D721Med (cell line): ENCODE results near the gene UBE4B.

Experiments used
- DNase-seq: peaks from one replicate; pipeline ENCODE4 v3.0.0; 2011; ENCODE audit warnings: low spot score; ENCODE audit not compliant: insufficient read length
- FAIRE-seq: peaks from 2 replicates; lab custom pipeline; 2011; peaks lifted over from hg19 to GRCh38; lab: Jason Lieb, UNC
- TF ChIP-seq, protein P1 (sequence below): IDR thresholded peaks from 2 replicates; pipeline ENCODE4 v1.5.1; 2012; ENCODE audit warnings: mild to moderate bottlenecking, control low read depth; ENCODE audit not compliant: insufficient read depth; ENCODE audit errors: missing control alignments

The UBE4B gene

DNA sequence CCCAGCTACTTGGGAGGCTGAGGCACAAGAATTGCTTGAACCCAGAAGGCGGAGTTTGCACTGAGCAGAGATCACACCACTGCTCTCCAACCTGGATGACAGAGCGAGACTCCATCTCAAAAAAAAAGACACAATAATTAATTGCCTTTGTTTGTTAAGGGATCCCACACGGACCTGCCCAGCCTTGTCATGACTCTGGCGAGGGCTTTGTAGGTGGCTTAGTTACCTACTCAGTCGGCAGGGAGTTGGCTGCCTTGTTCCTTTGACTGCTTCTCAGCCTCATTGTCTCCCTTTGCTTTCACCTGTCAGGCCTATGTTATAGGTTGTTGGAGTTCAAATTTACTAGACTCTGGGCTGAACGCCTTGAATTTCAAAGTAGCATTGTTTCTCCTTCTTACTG lies 82.0 kb downstream of the UBE4B start:
- DNase-seq: no peak
- no peak for FAIRE-seq
- TF ChIP-seq, protein P1, sequence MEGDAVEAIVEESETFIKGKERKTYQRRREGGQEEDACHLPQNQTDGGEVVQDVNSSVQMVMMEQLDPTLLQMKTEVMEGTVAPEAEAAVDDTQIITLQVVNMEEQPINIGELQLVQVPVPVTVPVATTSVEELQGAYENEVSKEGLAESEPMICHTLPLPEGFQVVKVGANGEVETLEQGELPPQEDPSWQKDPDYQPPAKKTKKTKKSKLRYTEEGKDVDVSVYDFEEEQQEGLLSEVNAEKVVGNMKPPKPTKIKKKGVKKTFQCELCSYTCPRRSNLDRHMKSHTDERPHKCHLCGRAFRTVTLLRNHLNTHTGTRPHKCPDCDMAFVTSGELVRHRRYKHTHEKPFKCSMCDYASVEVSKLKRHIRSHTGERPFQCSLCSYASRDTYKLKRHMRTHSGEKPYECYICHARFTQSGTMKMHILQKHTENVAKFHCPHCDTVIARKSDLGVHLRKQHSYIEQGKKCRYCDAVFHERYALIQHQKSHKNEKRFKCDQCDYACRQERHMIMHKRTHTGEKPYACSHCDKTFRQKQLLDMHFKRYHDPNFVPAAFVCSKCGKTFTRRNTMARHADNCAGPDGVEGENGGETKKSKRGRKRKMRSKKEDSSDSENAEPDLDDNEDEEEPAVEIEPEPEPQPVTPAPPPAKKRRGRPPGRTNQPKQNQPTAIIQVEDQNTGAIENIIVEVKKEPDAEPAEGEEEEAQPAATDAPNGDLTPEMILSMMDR: no peak

DNA sequence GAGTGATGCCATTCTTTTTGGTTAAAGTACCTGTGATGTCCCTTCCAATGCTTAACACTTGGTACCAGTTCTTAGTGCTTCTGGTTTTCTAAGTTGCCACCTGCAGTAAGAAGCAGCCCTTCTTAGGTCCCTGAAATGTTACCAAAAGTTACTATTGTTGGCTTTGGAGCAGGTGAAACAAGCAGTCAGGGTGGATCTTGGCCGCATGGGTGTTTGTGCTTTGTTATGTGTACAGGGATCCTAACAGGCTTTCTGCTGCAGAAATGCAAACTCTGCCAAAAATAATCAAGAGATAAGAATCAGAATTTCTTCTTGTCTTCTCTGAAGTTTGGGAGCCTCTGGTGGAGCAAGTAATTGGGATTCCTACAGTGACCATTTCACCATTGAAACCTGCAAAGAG lies 84.4 kb downstream of the UBE4B start:
- TF ChIP-seq, protein P1: no peak
- no peak for DNase-seq
- no peak for FAIRE-seq

DNA sequence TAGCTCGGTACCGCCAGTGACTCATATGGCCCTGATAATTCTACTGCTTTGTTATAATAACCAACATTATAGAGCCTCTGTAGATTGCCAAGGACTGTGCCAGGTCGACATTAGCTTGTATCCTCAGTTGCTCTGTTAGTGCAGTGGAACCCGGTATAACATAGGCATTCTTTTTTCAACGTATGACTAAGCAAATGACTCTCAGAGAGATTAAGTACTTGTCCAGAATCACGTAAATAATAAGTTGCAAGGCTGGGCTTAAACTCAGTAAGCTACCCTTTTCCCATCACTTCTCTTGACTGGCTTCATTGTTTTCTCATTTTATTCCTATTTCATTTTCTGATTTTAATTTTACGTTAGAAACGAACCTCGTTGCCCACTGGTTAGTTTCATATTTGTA lies 85.1 kb downstream of the UBE4B start:
- TF ChIP-seq, protein P1: no peak
- DNase-seq: no peak
- no peak for FAIRE-seq

DNA sequence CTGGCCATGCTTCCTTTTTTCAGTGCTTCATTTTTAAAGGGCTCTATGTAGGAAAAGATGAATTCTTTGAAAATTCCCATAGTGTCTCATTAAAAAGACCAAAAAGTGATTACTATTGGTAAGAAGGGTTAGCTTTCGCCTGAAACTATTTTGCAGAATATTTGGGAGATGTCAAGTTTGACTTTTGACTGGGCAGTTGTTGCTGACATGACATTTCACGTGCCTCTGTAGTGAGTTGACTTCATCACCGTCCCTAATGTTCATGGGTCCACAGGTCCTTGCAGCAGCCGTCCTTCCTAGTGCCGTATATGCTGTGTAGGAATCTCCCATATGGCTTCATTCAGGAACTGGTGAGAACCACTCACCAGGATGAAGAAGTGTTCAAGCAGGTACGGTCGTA lies 88.9 kb downstream of the UBE4B start:
- TF ChIP-seq, protein P1: no peak
- FAIRE-seq (no peak), DNase-seq (no peak)

DNA sequence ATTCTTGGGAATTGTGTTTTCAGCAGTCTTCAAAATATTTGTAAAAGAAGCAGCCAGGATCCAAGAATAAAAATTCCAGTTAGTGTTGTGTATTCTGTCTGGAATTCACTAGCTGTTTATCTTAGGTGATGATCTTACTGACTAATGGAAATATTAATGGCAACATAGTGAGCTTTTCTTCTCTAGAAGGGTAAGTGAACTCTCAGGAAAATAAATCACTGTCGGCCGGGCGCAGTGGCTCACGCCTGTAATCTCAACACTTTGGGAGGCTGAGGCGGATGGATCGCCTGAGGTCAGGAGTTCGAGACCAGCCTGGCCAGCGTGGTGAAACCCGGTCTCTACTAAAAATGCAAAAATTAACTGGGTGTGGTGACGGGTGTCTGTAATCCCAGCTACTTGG lies 90.2 kb downstream of the UBE4B start:
- TF ChIP-seq, protein P1: no peak
- no peak for FAIRE-seq
- no peak for DNase-seq

DNA sequence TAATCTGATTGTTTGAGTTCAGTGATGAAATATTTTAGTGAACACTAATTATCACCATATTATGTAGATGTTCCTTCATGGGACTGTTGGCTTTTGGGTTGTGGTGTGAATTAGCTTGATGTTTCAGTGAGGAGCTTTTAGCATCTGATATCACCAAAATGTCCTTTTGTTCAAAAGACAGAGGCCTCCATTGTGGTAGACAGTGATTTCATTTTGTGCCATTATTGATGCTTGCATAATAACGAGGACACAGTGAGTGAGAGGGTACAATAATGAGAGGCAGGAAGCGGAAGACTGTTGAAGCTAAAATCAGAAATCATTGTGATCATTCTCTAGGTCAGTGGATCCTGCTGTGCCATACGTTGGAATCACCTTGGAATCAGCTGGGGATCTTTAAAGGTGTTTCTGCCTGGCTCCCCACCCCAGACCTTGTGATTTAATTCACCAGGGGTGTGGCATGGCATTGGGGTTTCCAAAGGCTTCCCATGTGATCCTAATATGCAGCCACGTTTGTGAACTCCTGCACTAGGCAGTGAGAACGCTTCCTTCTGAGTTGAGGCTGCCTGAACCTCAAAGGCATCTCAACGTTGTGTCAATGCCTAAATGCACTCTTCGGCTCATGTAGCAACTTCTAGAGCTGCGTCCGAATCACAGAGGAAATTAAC lies 95.5 kb downstream of the UBE4B start:
- DNase-seq (no peak), FAIRE-seq (no peak)
- TF ChIP-seq, protein P1: no peak

DNA sequence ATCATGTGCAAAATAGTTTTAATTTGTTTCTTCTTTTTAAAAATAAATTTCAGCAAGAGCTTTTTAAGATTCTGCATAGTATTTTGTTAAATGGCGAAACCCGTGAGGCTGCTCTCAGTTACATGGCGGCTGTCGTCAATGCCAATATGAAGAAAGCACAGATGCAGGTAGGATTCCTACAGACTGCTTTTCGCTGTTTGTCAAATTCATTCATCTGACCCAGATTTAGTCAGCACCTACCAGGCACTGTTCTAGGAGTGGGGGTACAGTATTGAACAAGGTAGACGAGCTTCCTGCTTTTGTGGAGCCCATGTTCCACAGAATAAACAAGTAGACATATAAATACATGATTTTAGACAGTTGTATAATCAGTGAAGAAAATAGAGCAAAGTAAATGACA lies 99.6 kb downstream of the UBE4B start:
- TF ChIP-seq, protein P1: no peak
- DNase-seq (no peak), FAIRE-seq (no peak)
